ENCODE results near the gene ARHGAP9. TPM values are rescaled to one million over a fixed set of nuclear protein-coding genes. Genes with fewer than 3 reads are reported as not detected.

ARHGAP9 gene
- total and polyA plus RNA-seq, 2 of the 8 experiments (the other 6 are each of a cell fraction or from before 2014, with no cell fraction given) = 3.2 to 6.0 TPM

GRCh38 chr12:57452181-57452936 is 27.3 kb downstream of the ARHGAP9 start:
- Histone ChIP-seq H3K4me1 (replicated peaks in 1 of 4; ENCODE audit: control insufficient read depth in 3 of 4, insufficient read depth in 4 of 4, low read length in 3 of 4) (peaks cover 0 to 28% (median 19%) of the 10 kb centered on the region in 4 experiments; a peak in 6 of 7 replicates), H3K4me3 (ENCODE audit: extremely low read depth in 1 of 4, insufficient read depth in 2 of 4, low read depth in 3 of 4, low read length in 4 of 4) (no peak overlapping the region), H3K27me3 (replicated peaks in 1 of 4; ENCODE audit: control insufficient read depth in 3 of 4, extremely low read depth in 1 of 4, insufficient read depth in 3 of 4, low read length in 3 of 4) (no peaks in the 10 kb centered on the region), H3K36me3 (ENCODE audit: control insufficient read depth in 2 of 4, insufficient read depth in 4 of 4, low read length in 3 of 4) (peaks cover 0 to 4% (median 0%) of the 10 kb centered on the region in 4 experiments; a peak in 1 of 8 replicates), H4K5ac (ENCODE audit: insufficient read length, low read depth, low read length) (no peak overlapping the region), H4K20me1 (replicated peaks in 1 of 2; ENCODE audit: control insufficient read depth in 1 of 2, insufficient read depth in 2 of 2, low read length in 2 of 2) (no peaks in the 10 kb centered on the region), H2BK12ac (ENCODE audit: low read depth, low read length) (peak overlapping the region; percentile 64; the same call in 1 of the 2 replicates), H3K4ac (replicated peaks; ENCODE audit: insufficient read length, low read depth, low read length) (no peak overlapping the region), H3K79me2 (ENCODE audit: control insufficient read depth in 1 of 2, insufficient read depth in 2 of 2, low read length in 2 of 2) (peaks cover 0 to 9% of the 10 kb centered on the region in 2 experiments; a peak in 1 of 4 replicates), H2BK5ac (ENCODE audit: low read depth, low read length) (no peak overlapping the region), H2BK120ac (replicated peaks; ENCODE audit: low read depth, low read length) (no peak overlapping the region), H3K18ac (ENCODE audit: extremely low read depth, low read length) (no peak overlapping the region), H3K56ac (replicated peaks; ENCODE audit: insufficient read length, low read depth, low read length) (no peak overlapping the region), H3K9me3 (ENCODE audit: insufficient read depth in 2 of 2, low read depth in 1 of 2, low read length in 1 of 2) (no peaks in the 10 kb centered on the region), H3K14ac (ENCODE audit: insufficient read length) (no peak overlapping the region), H4K91ac (replicated peaks; ENCODE audit: insufficient read length, low read length) (no peak overlapping the region), H3K23ac (ENCODE audit: insufficient read length) (no peak overlapping the region), H4K8ac (ENCODE audit: extremely low read depth, insufficient read depth, low read length) (no peak overlapping the region; the same call in 1 of the 2 replicates), H2AFZ (ENCODE audit: low read length) (no peak overlapping the region), H3K9ac (replicated peaks in 1 of 4; ENCODE audit: extremely low read depth in 1 of 4, low read depth in 3 of 4, low read length in 3 of 4) (no peak overlapping the region), H3K23me2 (ENCODE audit: low read depth, low read length) (peaks cover 9% of the 10 kb centered on the region), H3K4me2 (ENCODE audit: insufficient read depth in 1 of 2, low read depth in 2 of 2, low read length in 2 of 2) (no peak overlapping the region), H2BK15ac (ENCODE audit: low read length) (no peak overlapping the region), H2BK20ac (ENCODE audit: low read length) (no peak overlapping the region), H3K27ac (ENCODE audit: low read depth, low read length) (no peak overlapping the region), H2AK5ac (ENCODE audit: low read depth, low read length) (no peak overlapping the region), H3K79me1 (ENCODE audit: low read depth, low read length) (no peaks in the 10 kb centered on the region)
- FAIRE-seq (no peak), DNase-seq (ENCODE audit: low read depth in 1 of 2, low spot score in 2 of 2) (no peak)
- ChIA-PET CTCF (ENCODE audit: partially characterized antibody) (interaction anchor here (0.8 to 18.5 kb wide), 58 partner anchors 8 to 415 kb away, joined by 3 to 478 read pairs (median 7); partner anchors contain the start of genes ARHGAP9, INHBC, MARS1 and SHMT2), POLR2A (ENCODE audit: partially characterized antibody) (interaction anchor here (0.5 to 11.2 kb wide), 19 partner anchors 8 to 228 kb away, joined by 3 to 168 read pairs (median 4); partner anchors contain the start of genes INHBC, R3HDM2, SHMT2 and STAC3)
- WGBS, 2 experiments (ENCODE audit: extremely low coverage in 1 of 2, insufficient coverage in 1 of 2, insufficient read length in 1 of 2, insufficient replicate concordance in 2 of 2, low coverage in 1 of 2, low lambda C conversion rate in 2 of 2, missing lambda C conversion rate in 1 of 2) = 51% methylated on average over 9 of the region's 9 CpGs; no CpG with 5 or more reads in 1 of the 2 experiments
- no peak for TF ChIP-seq RNF2 (IDR thresholded peaks at IDR 0.05; ENCODE audit: borderline replicate concordance, low read depth, low read length, missing control alignments, poor library complexity, severe bottlenecking)
- no peak for TF ChIP-seq RXRA (IDR thresholded peaks at IDR 0.05; ENCODE audit: insufficient read depth, low read depth, low read length)
- no peak for TF ChIP-seq POLR2AphosphoS5 (IDR thresholded peaks at IDR 0.05; ENCODE audit: low read depth, low read length)
- no peak for TF ChIP-seq SP1 (IDR thresholded peaks at IDR 0.05; ENCODE audit: low read depth, low read length)
- no peak for TF ChIP-seq ATF2 (IDR thresholded peaks at IDR 0.05; ENCODE audit: low read length)
- TF ChIP-seq KDM1A (IDR thresholded peaks at IDR 0.05; ENCODE audit: borderline replicate concordance, low read length) = no peak
- TF ChIP-seq ASH2L (IDR thresholded peaks at IDR 0.05; ENCODE audit: low read length) = no peak

Measured in H1 (cell line).